ENCODE data around the gene RNFT2.

DNA sequence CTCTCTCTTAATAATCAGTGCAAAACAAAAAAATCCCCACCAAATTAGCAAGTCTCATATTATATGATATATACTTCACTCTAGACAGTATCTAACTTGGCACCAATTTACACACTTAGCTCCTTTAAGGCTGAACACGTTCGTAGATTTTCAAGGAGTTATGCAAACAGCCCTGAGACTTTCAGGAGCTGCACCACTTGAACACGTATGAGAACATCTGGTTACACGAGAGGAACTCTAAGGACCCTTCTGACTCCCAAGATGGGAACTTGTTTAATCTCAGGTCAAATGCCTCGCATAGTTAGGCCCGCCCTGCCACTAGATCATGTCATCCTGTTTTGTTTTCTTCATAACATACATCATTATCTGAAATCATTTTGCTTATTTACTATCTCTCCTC lies 10.2 kb upstream of the RNFT2 start:
- TF ChIP-seq, protein P1, sequence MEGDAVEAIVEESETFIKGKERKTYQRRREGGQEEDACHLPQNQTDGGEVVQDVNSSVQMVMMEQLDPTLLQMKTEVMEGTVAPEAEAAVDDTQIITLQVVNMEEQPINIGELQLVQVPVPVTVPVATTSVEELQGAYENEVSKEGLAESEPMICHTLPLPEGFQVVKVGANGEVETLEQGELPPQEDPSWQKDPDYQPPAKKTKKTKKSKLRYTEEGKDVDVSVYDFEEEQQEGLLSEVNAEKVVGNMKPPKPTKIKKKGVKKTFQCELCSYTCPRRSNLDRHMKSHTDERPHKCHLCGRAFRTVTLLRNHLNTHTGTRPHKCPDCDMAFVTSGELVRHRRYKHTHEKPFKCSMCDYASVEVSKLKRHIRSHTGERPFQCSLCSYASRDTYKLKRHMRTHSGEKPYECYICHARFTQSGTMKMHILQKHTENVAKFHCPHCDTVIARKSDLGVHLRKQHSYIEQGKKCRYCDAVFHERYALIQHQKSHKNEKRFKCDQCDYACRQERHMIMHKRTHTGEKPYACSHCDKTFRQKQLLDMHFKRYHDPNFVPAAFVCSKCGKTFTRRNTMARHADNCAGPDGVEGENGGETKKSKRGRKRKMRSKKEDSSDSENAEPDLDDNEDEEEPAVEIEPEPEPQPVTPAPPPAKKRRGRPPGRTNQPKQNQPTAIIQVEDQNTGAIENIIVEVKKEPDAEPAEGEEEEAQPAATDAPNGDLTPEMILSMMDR (IDR thresholded peaks at IDR 0.05), result no peak
- no peak for TF ChIP-seq POLR2A (IDR thresholded peaks at IDR 0.05)
